HCT116 (cell line): Measurements from ENCODE around the gene MFN1. TPM values are rescaled to one million over a fixed set of nuclear protein-coding genes. Genes with fewer than 3 reads are reported as not detected.

Experiments used
- ATAC-seq: fragments of 200-7000 bp; cut with Tn5 transposase; 2 replicates; pipeline ENCODE4 v1.9.1; 2020; ENCODE audit warnings: mild to moderate bottlenecking, moderate library complexity
- BruUV-seq: library from RNA; stranded (reverse); fragments of 400-500 nt; replicated peaks from 2 replicates; lab custom pipeline; 2021; lab: Mats Ljungman, UMichigan
- CTCF ChIA-PET: fragments of 300-600 bp; sonication (Branson Sonifier 250); formaldehyde crosslinking; loops from one replicate; lab custom pipeline; 2021; ENCODE audit warnings: antibody characterized with exemption; lab: Charles Lee
- POLR2A ChIA-PET: fragments of 300-600, 350-600 bp; sonication (Branson Sonifier 250); formaldehyde crosslinking; loops from one replicate; lab custom pipeline; 2021; ENCODE audit warnings: antibody characterized with exemption; lab: Charles Lee
- RAD21 ChIA-PET, 2 experiments: fragments of 300-600 bp; sonication (Branson Sonifier 250); formaldehyde crosslinking; loops; one replicate each; lab custom pipeline; 2023; ENCODE audit warnings: low total read pairs in 2 of 2; ENCODE audit not compliant: uncharacterized antibody in 2 of 2, unreplicated experiment in 2 of 2, low non-redundant PET in 1 of 2; lab: Charles Lee
- DNase-seq: peaks from one replicate; pipeline ENCODE4 v3.0.0-alpha.2; 2010; ENCODE audit warnings: low read depth, low spot score
- H2AFZ ChIP-seq: fragments of 200-600 bp; shearing (Covaris generic), sonication (generic); 2 replicates; pipeline ENCODE4 v1.6.1; 2017; ENCODE audit warnings: low read depth, mixed run types, mixed read lengths, antibody characterized with exemption, low read length; ENCODE audit not compliant: poor library complexity, severe bottlenecking
- H3K27ac ChIP-seq: 2 replicates; pipeline ENCODE4 v1.5.1; 2012; ENCODE audit warnings: low read depth, low read length
- H3K27me3 ChIP-seq: fragments of 200-600 bp; sonication (generic); 2 replicates; pipeline ENCODE4 v1.6.1; 2016; ENCODE audit warnings: mixed run types, low read length, mixed read lengths; ENCODE audit not compliant: insufficient read depth
- H3K36me3 ChIP-seq, 2 experiments: fragments of 200-500 bp in 1 of 2; fragments of 200-600 bp in 1 of 2; sonication (Bioruptor generic) in 1 of 2; sonication (generic) in 1 of 2; 2 replicates each; pipeline versions ENCODE4 v1.5.1 to v1.6.1; 2014 to 2016; ENCODE audit warnings: low read length in 2 of 2, inconsistent platforms in 1 of 2, mixed read lengths in 1 of 2, mixed run types in 1 of 2; ENCODE audit not compliant: insufficient read depth in 2 of 2, control insufficient read depth in 1 of 2
- H3K4me1 ChIP-seq, 2 experiments: fragments of 200-600 bp in 1 of 2; sonication (generic) in 1 of 2; 2 replicates each; pipeline versions ENCODE4 v1.5.1 to v1.6.1; 2012 to 2017; ENCODE audit warnings: low read length in 2 of 2, inconsistent platforms in 1 of 2, mild to moderate bottlenecking in 1 of 2, mixed read lengths in 1 of 2, mixed run types in 1 of 2, moderate library complexity in 1 of 2; ENCODE audit not compliant: insufficient read depth in 2 of 2, control insufficient read depth in 1 of 2
- H3K4me2 ChIP-seq: fragments of 200-600 bp; sonication (generic); 2 replicates; pipeline ENCODE4 v1.6.1; 2017; ENCODE audit warnings: mixed run types, low read length, mixed read lengths
- H3K4me3 ChIP-seq, 2 experiments: fragments of 200-600 bp in 1 of 2; sonication (generic) in 1 of 2; replicated peaks in 1 of 2; 2 replicates each; pipeline ENCODE4 v1.5.1; 2011 to 2016; ENCODE audit warnings: low read length in 2 of 2, control low read depth in 1 of 2, low read depth in 1 of 2, mild to moderate bottlenecking in 1 of 2, mixed read lengths in 1 of 2, mixed run types in 1 of 2
- H3K79me2 ChIP-seq: fragments of 200-600 bp; sonication (generic); 2 replicates; pipeline ENCODE4 v1.6.1; 2017; ENCODE audit warnings: mild to moderate bottlenecking, mixed run types, low read length, moderate library complexity, mixed read lengths; ENCODE audit not compliant: insufficient read depth
- H3K9ac ChIP-seq: fragments of 200-600 bp; sonication (generic); 2 replicates; pipeline ENCODE4 v1.6.1; 2016; ENCODE audit warnings: low read length, mixed read lengths
- H3K9me2 ChIP-seq: fragments of 200-600 bp; sonication (generic), shearing (Covaris generic); 2 replicates; pipeline ENCODE4 v1.6.1; 2017; ENCODE audit warnings: mixed run types, mild to moderate bottlenecking, moderate library complexity; ENCODE audit not compliant: insufficient read depth
- H3K9me3 ChIP-seq, 2 experiments: fragments of 200-500 bp in 1 of 2; fragments of 200-600 bp in 1 of 2; sonication (Bioruptor generic) in 1 of 2; sonication (generic) in 1 of 2; 2 replicates each; pipeline ENCODE4 v1.6.1; 2014 to 2017; ENCODE audit warnings: low read length in 2 of 2, mixed read lengths in 2 of 2, inconsistent platforms in 1 of 2, low read depth in 1 of 2, mild to moderate bottlenecking in 1 of 2, mixed run types in 1 of 2, moderate library complexity in 1 of 2; ENCODE audit not compliant: control insufficient read depth in 1 of 2, insufficient read depth in 1 of 2
- H4K20me1 ChIP-seq: fragments of 200-600 bp; sonication (generic), shearing (Covaris generic); 2 replicates; pipeline ENCODE4 v1.6.1; 2017; ENCODE audit warnings: mixed run types, mild to moderate bottlenecking, moderate library complexity; ENCODE audit not compliant: insufficient read depth
- ELF1 ChIP-seq: IDR thresholded peaks from 2 replicates; pipeline ENCODE4 v1.6.1; 2012; ENCODE audit warnings: low read depth, borderline replicate concordance
- EZH2 ChIP-seq: fragments of 200-600 bp; sonication (generic); IDR thresholded peaks from 2 replicates; pipeline ENCODE4 v1.6.1; 2017; ENCODE audit warnings: antibody characterized with exemption, mixed run types
- EZH2phosphoT487 ChIP-seq: fragments of 200-600 bp; IDR thresholded peaks from 2 replicates; pipeline ENCODE4 v1.6.1; 2018; ENCODE audit warnings: antibody characterized with exemption, borderline replicate concordance
- FOSL1 ChIP-seq: IDR thresholded peaks from 2 replicates; pipeline ENCODE4 v1.6.1; 2012; ENCODE audit warnings: low read depth
- JUND ChIP-seq: IDR thresholded peaks from 2 replicates; pipeline ENCODE4 v1.6.1; 2012
- SIN3A ChIP-seq: IDR thresholded peaks from 2 replicates; pipeline ENCODE4 v1.6.1; 2012; ENCODE audit warnings: low read depth
- SP1 ChIP-seq: IDR thresholded peaks from 2 replicates; pipeline ENCODE4 v1.6.1; 2012; ENCODE audit warnings: low read depth
- TCF7L2 ChIP-seq: IDR thresholded peaks from 2 replicates; pipeline ENCODE4 v1.7.0; 2011; ENCODE audit warnings: borderline replicate concordance, inconsistent platforms; ENCODE audit not compliant: insufficient read depth, insufficient read length; ENCODE audit errors: extremely low read depth
- YY1 ChIP-seq: IDR thresholded peaks from 2 replicates; pipeline ENCODE4 v1.6.1; 2011; ENCODE audit warnings: low read length, low read depth, moderate library complexity, mild to moderate bottlenecking; ENCODE audit not compliant: insufficient replicate concordance; ENCODE audit errors: extremely low read depth
- ZFX ChIP-seq: fragments of 450-650 bp; IDR thresholded peaks from 2 replicates; pipeline ENCODE4 v1.6.1; 2017
- intact Hi-C: fragments of 100-400 bp; cut with micrococcal nuclease; formaldehyde crosslinking; loops from 2 replicates; pipeline ENCODE4 v1.10.0; 2022
- total RNA-seq: library from RNA; stranded (reverse); gene quantifications from one replicate; pipeline ENCODE4 v1.2.1, GENCODE V29; 2021; ENCODE audit not compliant: unreplicated experiment
- TF ChIP-seq, protein P1 (sequence below): IDR thresholded peaks from 2 replicates; pipeline ENCODE4 v1.6.1; 2011; ENCODE audit warnings: mild to moderate bottlenecking, low read length, moderate library complexity; ENCODE audit not compliant: insufficient replicate concordance; ENCODE audit errors: extremely low read depth

The MFN1 gene
- total RNA-seq, 1 experiment from 2014 or later, result 54.6 TPM

DNA sequence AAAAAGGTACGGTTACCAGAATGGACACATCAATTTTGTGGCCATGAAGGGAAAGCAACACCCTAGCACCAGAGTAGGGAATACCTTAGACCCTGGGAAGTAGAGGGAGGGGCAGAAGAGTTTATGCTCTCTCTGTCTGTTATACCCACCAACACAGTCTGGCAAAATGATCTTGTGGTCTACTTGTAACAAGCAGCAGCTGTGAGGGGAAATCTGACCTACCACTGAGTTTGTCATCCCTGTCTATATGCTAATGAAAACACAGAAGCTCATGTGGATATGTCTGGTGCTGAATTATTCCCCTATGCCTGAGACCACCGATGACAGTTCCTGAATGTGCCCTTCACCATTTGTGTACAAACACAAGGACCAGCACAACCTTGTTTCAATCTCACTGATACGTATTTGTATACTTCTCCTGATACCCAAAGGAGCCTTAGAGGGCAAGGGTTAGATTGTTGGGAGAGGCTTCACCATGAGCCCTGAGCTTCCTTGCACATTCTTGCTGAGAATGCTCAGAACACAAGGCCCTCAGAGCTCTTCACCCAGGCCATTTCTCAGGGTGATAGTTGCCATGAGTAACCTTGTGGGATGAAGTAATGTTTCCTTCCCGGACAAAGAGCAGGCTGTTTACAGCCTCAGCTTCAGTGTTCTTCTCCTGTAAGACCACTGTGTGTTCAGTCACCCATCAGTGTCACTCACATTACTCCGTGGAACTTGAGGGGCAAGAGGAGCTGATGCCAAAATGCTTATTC is 49.4 kb upstream of the MFN1 start:
- CTCF ChIA-PET, result no interaction called here
- RAD21 ChIA-PET, result no interaction called here
- no peak for DNase-seq

More for the DNA sequence above, 49.4 kb upstream of the MFN1 start:
- TF ChIP-seq, protein P1, sequence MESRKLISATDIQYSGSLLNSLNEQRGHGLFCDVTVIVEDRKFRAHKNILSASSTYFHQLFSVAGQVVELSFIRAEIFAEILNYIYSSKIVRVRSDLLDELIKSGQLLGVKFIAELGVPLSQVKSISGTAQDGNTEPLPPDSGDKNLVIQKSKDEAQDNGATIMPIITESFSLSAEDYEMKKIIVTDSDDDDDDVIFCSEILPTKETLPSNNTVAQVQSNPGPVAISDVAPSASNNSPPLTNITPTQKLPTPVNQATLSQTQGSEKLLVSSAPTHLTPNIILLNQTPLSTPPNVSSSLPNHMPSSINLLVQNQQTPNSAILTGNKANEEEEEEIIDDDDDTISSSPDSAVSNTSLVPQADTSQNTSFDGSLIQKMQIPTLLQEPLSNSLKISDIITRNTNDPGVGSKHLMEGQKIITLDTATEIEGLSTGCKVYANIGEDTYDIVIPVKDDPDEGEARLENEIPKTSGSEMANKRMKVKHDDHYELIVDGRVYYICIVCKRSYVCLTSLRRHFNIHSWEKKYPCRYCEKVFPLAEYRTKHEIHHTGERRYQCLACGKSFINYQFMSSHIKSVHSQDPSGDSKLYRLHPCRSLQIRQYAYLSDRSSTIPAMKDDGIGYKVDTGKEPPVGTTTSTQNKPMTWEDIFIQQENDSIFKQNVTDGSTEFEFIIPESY, result no peak
- TF ChIP-seq SIN3A (no peak), FOSL1 (no peak), TCF7L2 (no peak), SP1 (no peak), EZH2phosphoT487 (no peak), EZH2 (no peak), ZFX (no peak), ELF1 (no peak), JUND (no peak), YY1 (no peak)
- Histone ChIP-seq H2AFZ (no peak overlapping the region), H4K20me1 (no peaks in the 10 kb centered on the region), H3K27me3 (no peaks in the 10 kb centered on the region), H3K4me2 (no peak overlapping the region), H3K36me3 (no peaks in the 10 kb centered on the region), H3K79me2 (no peaks in the 10 kb centered on the region), H3K4me3 (no peak overlapping the region), H3K9ac (no peak overlapping the region), H3K4me1 (no peaks in the 10 kb centered on the region), H3K27ac (no peak overlapping the region), H3K9me2 (peaks cover 3% of the 10 kb centered on the region; the same call in 1 of the 2 replicates), H3K9me3 (peaks cover 0 to 3% of the 10 kb centered on the region in 2 experiments; a peak in 1 of 4 replicates)
- BruUV-seq, result no TSS peak
- intact Hi-C loops, result no loop called here
- POLR2A ChIA-PET, result no interaction called here
- no peak for ATAC-seq
